Cardiac ventricle fibroblast (primary cell): ENCODE data around the gene APCS. TPM values are rescaled to one million over a fixed set of nuclear protein-coding genes. Genes with fewer than 3 reads are reported as not detected.

ENCODE experiments used
- total RNA-seq: library from RNA; depleted of rRNA; stranded (reverse); fragments of >200 nt; gene quantifications from 2 replicates; pipeline ENCODE4 v1.2.3, GENCODE V29; 2015

The APCS gene, protein sequence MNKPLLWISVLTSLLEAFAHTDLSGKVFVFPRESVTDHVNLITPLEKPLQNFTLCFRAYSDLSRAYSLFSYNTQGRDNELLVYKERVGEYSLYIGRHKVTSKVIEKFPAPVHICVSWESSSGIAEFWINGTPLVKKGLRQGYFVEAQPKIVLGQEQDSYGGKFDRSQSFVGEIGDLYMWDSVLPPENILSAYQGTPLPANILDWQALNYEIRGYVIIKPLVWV
- not detected in 2 replicates for total RNA-seq

DNA sequence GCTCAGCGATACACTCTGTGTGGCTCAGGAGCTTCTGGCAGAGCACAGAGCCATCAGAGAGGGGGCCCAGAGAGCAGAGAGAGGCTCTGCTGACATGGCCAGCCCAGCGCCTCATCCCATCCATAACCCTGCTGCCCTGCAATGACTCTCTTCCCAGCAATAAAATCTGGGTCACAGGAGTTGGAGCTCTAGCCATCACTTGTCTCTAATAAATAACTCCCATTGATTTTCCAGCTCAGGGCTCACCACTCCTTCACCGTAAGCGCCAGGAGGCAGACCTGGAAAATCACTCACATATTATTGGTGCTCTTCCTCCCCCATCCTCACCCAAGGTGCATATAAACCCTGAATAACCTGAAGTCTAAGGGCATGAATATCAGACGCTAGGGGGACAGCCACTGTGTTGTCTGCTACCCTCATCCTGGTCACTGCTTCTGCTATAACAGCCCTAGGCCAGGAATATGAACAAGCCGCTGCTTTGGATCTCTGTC is at the start of gene APCS:
Gene APCS, plus strand, starts transcription at position 366 of the 491 bp plus-strand sequence. Its CDS starts 96 bp downstream, at position 462.

Other genes with a start within 250 kb of the APCS start
- gene OR10J4, start 155.6 kb upstream of the APCS start, total RNA-seq, result not detected in 2 replicates
- gene OR10J1, start 148.1 kb upstream of the APCS start, total RNA-seq, result not detected in 2 replicates
- gene OR10J5, start 51.8 kb upstream of the APCS start, total RNA-seq, result not detected in 2 replicates
- 0.12 TPM in 1 of 2 replicates, not detected in the other for gene CRP, start 126.8 kb downstream of the APCS start, total RNA-seq
- gene DUSP23, start 193.1 kb downstream of the APCS start, total RNA-seq, result 120 and 140 TPM in 2 replicates
- gene FCRL6, start 214.5 kb downstream of the APCS start, total RNA-seq, result not detected in 2 replicates
- not detected in 2 replicates for gene SLAMF8, start 239.0 kb downstream of the APCS start, total RNA-seq